Measurements from ENCODE around the gene PEX26. TPM values are rescaled to one million over a fixed set of nuclear protein-coding genes. Genes with fewer than 3 reads are reported as not detected.
"Not testable (repeated sequence)": the region's sequence is repeated elsewhere in the genome, so short reads cannot be mapped to it uniquely, and the experiment has no call there.

PEX26 gene
- total and polyA plus RNA-seq, 4 donors, result 16.9 to 36.9 (median 19.5) TPM

- TF ChIP-seq CTCF (IDR thresholded peaks at IDR 0.05; ENCODE audit: control extremely low read depth, extremely low read depth), result no peak
- no peak for DNase-seq
- no peak overlapping the region for H3K4me3 ChIP-seq
- no peak for ATAC-seq (ENCODE audit: insufficient read depth, low FRiP score)
- H3K27me3 ChIP-seq (ENCODE audit: control insufficient read depth in 3 of 3, insufficient read depth in 3 of 3, low read length in 2 of 3), result peaks cover 0 to 5% (median 0%) of the 10 kb centered on the region in 3 donors
- no peaks in the 10 kb centered on the region for H3K4me1 ChIP-seq (ENCODE audit: control insufficient read depth in 5 of 5, insufficient read depth in 5 of 5, low read length in 5 of 5)
- H3K9ac ChIP-seq (ENCODE audit: insufficient read depth in 1 of 2, low read length in 2 of 2), result no peak overlapping the region
- H3K9me3 ChIP-seq (ENCODE audit: control insufficient read depth in 4 of 4, insufficient read depth in 3 of 4, low read length in 3 of 4), result peaks cover 0 to 4% (median 0%) of the 10 kb centered on the region in 4 donors
- no peaks in the 10 kb centered on the region for H3K36me3 ChIP-seq (ENCODE audit: control insufficient read depth in 4 of 4, insufficient read depth in 4 of 4, low read length in 4 of 4)
- H3K27ac ChIP-seq (ENCODE audit: low read depth in 1 of 2, low read length in 1 of 2), result no peak overlapping the region
- WGBS, 2 donors, result 95 to 96% methylated on average over 4 of the region's 4 CpGs
Observed at GRCh38 chr22:18070041-18070440, 7.7 kb upstream of the PEX26 start.

- no peaks in the 10 kb centered on the region for H3K36me3 ChIP-seq (ENCODE audit: control insufficient read depth in 4 of 4, insufficient read depth in 4 of 4, low read length in 4 of 4)
- no peak for DNase-seq
- no peak overlapping the region for H3K4me3 ChIP-seq
- no peak overlapping the region for H3K9ac ChIP-seq (ENCODE audit: insufficient read depth in 1 of 2, low read length in 2 of 2)
- WGBS, 2 donors, result 85 to 87% methylated on average over 14 of the region's 14 CpGs
- no peak for ATAC-seq (ENCODE audit: insufficient read depth, low FRiP score)
- peaks cover 0 to 4% (median 0%) of the 10 kb centered on the region in 3 donors for H3K27me3 ChIP-seq (ENCODE audit: control insufficient read depth in 3 of 3, insufficient read depth in 3 of 3, low read length in 2 of 3)
- peaks cover 0 to 2% (median 0%) of the 10 kb centered on the region in 5 donors for H3K4me1 ChIP-seq (ENCODE audit: control insufficient read depth in 5 of 5, insufficient read depth in 5 of 5, low read length in 5 of 5)
- H3K9me3 ChIP-seq (ENCODE audit: control insufficient read depth in 4 of 4, insufficient read depth in 3 of 4, low read length in 3 of 4), result peaks cover 0 to 4% (median 0%) of the 10 kb centered on the region in 4 donors
- no peak for TF ChIP-seq CTCF (IDR thresholded peaks at IDR 0.05; ENCODE audit: control extremely low read depth, extremely low read depth)
- no peak overlapping the region for H3K27ac ChIP-seq (ENCODE audit: low read depth in 1 of 2, low read length in 1 of 2)
Observed at GRCh38 chr22:18070556-18071306, 7.1 kb upstream of the PEX26 start.

- not testable (repeated sequence) for H3K9me3 ChIP-seq (ENCODE audit: control insufficient read depth in 4 of 4, insufficient read depth in 3 of 4, low read length in 3 of 4); H3K4me1 ChIP-seq (ENCODE audit: control insufficient read depth in 5 of 5, insufficient read depth in 5 of 5, low read length in 5 of 5); H3K36me3 ChIP-seq (ENCODE audit: control insufficient read depth in 4 of 4, insufficient read depth in 4 of 4, low read length in 4 of 4); DNase-seq; H3K9ac ChIP-seq (ENCODE audit: insufficient read depth in 1 of 2, low read length in 2 of 2); ATAC-seq (ENCODE audit: insufficient read depth, low FRiP score); H3K27me3 ChIP-seq (ENCODE audit: control insufficient read depth in 3 of 3, insufficient read depth in 3 of 3, low read length in 2 of 3); H3K27ac ChIP-seq (ENCODE audit: low read depth in 1 of 2, low read length in 1 of 2); H3K4me3 ChIP-seq
- WGBS, 2 donors, result 88 to 90% methylated on average over 7 of the region's 7 CpGs
Observed at GRCh38 chr22:18071307-18071967, 6.4 kb upstream of the PEX26 start.

- ATAC-seq (ENCODE audit: insufficient read depth, low FRiP score), result no peak
Observed at GRCh38 chr22:18071968-18072310, 5.9 kb upstream of the PEX26 start.

More at GRCh38 chr22:18071968-18072310, 5.9 kb upstream of the PEX26 start:
- Histone ChIP-seq H3K4me1 (ENCODE audit: control insufficient read depth in 5 of 5, insufficient read depth in 5 of 5, low read length in 5 of 5) (peaks cover 0 to 12% (median 3%) of the 10 kb centered on the region in 5 donors), H3K36me3 (ENCODE audit: control insufficient read depth in 4 of 4, insufficient read depth in 4 of 4, low read length in 4 of 4) (no peaks in the 10 kb centered on the region), H3K9me3 (ENCODE audit: control insufficient read depth in 4 of 4, insufficient read depth in 3 of 4, low read length in 3 of 4) (peaks cover 0 to 4% (median 0%) of the 10 kb centered on the region in 4 donors), H3K27ac (ENCODE audit: low read depth in 1 of 2, low read length in 1 of 2) (no peak overlapping the region), H3K27me3 (ENCODE audit: control insufficient read depth in 3 of 3, insufficient read depth in 3 of 3, low read length in 2 of 3) (no peaks in the 10 kb centered on the region), H3K9ac (ENCODE audit: insufficient read depth in 1 of 2, low read length in 2 of 2) (no peak overlapping the region), H3K4me3 (no peak overlapping the region)
- 90% methylated on average over 1 of the region's 1 CpG for WGBS, 2 donors
- TF ChIP-seq CTCF (IDR thresholded peaks at IDR 0.05; ENCODE audit: control extremely low read depth, extremely low read depth), result no peak
- DNase-seq, result no peak
